Measurements from ENCODE around the gene PTPN1.

Gene PTPN1

DNA sequence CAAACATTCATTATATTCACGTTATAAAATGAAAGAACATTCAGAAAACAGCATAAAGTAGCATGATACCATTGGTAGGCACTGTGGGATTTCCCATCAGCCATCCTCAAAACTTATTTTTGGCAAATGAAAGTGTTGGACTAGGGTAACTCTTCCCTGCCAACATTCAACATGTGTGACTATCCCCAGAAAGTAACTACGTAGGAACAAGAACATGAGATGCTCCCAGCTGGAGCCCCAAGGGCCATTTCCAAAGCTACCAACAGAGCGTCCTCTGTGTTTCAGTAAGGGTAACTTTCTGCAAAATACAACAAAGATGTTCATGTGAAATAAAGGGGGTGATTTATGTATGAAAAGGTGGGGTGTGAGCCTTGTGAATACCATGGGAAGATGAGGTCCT is 28.4 kb upstream of the PTPN1 start:
- in situ Hi-C loops (cut with HindIII; ENCODE audit: low sequenced_read_pairs), result no loop called here
- TF ChIP-seq, protein P1, sequence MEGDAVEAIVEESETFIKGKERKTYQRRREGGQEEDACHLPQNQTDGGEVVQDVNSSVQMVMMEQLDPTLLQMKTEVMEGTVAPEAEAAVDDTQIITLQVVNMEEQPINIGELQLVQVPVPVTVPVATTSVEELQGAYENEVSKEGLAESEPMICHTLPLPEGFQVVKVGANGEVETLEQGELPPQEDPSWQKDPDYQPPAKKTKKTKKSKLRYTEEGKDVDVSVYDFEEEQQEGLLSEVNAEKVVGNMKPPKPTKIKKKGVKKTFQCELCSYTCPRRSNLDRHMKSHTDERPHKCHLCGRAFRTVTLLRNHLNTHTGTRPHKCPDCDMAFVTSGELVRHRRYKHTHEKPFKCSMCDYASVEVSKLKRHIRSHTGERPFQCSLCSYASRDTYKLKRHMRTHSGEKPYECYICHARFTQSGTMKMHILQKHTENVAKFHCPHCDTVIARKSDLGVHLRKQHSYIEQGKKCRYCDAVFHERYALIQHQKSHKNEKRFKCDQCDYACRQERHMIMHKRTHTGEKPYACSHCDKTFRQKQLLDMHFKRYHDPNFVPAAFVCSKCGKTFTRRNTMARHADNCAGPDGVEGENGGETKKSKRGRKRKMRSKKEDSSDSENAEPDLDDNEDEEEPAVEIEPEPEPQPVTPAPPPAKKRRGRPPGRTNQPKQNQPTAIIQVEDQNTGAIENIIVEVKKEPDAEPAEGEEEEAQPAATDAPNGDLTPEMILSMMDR (IDR thresholded peaks at IDR 0.05; ENCODE audit: low read depth, low read length), result no peak
- H3K4me3 ChIP-seq (ENCODE audit: low read depth, low read length), result no peak overlapping the region
- DNase-seq (ENCODE audit: low read depth, low spot score), result no peak

DNA sequence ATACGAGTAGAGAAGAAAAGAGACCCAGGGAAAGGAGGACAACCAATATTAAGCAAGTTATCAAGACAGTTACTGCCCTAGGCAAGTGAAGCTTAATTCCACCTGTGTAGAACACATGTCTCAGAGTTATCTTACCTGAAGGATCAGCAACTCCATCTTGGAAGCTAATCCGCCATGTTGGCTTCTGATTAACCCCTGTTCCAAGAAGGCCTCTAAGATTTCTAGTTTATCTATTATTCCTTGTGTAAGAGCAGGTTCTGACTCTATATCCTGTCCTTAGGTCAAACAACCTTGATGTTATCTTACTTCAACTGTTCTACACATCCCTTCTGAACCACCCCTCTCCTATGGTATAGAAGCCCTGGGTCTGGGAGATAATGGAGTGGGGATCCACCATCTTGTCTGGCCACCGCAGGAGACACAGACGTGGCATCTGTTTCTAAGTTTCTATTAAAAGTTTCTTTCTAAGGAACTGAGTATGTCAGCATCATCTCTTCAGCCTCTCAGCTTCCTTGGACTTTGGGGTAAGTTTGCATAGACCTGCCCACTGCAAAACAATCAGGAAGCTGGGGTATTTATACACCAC is 27.7 kb upstream of the PTPN1 start:
- DNase-seq (ENCODE audit: low read depth, low spot score), result no peak
- in situ Hi-C loops (cut with HindIII; ENCODE audit: low sequenced_read_pairs), result no loop called here
- H3K4me3 ChIP-seq (ENCODE audit: low read depth, low read length), result no peak overlapping the region
- TF ChIP-seq, protein P1 (IDR thresholded peaks at IDR 0.05; ENCODE audit: low read depth, low read length), result no peak

DNA sequence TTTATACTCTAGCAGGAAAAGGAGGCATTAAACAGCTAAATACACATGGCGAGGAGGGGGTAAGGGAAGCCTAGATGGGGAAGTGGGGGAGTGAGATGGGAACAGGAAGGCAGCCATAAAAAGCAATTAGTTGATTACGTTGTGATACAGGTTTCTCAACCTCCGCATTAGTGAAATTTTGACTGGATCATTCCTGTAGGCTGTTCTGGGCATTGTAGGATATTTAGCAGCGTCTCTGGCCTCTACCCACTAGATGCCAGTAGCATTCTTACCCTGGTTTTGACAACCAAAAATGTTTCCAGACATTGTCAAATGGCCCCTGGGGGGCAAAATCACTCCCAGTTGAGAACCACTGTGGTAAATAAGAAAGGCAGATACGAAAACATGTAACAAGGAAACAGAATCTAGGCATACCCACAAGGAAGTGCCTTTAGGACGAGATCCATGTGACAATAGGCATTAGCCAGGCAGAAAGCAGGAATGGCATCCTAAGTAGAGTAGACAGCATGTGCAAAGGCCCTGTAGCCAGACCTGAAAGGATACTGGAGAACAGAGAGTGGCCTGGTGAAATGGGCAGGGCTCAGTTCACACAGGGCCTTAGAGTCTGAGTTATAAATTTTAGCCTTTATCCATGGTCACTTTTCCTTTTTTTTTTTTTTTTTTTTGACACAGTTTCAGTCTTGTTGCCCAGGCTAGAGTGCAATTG is 25.8 kb upstream of the PTPN1 start:
- TF ChIP-seq, protein P1 (IDR thresholded peaks at IDR 0.05; ENCODE audit: low read depth, low read length), result no peak

DNA sequence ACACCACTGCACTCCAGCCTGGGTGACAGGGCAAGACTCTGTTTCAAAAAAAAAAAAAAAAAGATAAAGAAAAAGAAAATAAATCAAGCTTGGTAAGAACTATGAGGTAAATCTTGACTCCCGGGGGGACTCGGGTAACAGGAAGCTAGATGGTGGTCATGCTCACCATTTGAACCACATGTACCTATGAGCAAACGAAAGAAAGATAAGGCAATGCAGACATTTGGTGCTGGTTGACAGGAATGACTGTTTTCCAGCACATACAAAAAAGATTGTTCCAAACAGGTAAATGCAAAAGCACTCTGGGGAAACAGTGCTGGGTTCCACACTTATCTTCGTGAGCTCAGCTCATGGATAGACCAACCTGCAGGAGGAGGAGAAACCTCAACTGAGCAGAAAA is 22.8 kb upstream of the PTPN1 start:
- H3K4me3 ChIP-seq (ENCODE audit: low read depth, low read length), result no peak overlapping the region
- in situ Hi-C loops (cut with HindIII; ENCODE audit: low sequenced_read_pairs), result no loop called here
- DNase-seq (ENCODE audit: low read depth, low spot score), result no peak
- TF ChIP-seq, protein P1 (IDR thresholded peaks at IDR 0.05; ENCODE audit: low read depth, low read length), result no peak

More for the DNA sequence above, 25.8 kb upstream of the PTPN1 start:
- H3K4me3 ChIP-seq (ENCODE audit: low read depth, low read length), result no peak overlapping the region
- no peak for DNase-seq (ENCODE audit: low read depth, low spot score)
- in situ Hi-C loops (cut with HindIII; ENCODE audit: low sequenced_read_pairs), result no loop called here

DNA sequence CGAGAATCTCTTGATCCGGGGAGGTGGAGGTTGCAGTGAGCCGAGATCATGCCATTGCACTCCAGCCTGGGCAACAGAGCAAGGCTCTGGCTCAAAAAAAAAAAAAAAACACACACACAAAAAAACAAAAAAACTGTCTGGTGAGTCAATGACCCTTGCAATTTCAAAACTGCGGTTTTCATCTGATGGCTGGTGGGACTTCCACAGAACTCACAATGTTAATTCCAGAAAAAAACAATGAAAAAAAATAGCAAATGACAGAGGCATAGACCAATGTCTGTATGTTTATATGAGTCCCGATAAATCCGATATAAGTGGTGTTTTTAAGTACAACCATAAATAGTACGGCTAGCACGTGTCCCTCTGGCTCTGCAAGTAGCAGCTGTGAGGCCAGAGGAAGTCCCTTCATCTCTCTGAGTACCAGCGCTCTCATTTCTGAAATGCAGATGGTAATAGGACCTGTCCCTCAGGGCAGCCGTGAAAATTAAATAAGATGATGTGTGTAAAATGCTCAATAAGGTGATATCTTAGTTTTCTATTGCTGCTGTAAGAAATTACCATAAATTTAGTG is 21.9 kb upstream of the PTPN1 start:
- in situ Hi-C loops (cut with HindIII; ENCODE audit: low sequenced_read_pairs), result no loop called here
- no peak for DNase-seq (ENCODE audit: low read depth, low spot score)

DNA sequence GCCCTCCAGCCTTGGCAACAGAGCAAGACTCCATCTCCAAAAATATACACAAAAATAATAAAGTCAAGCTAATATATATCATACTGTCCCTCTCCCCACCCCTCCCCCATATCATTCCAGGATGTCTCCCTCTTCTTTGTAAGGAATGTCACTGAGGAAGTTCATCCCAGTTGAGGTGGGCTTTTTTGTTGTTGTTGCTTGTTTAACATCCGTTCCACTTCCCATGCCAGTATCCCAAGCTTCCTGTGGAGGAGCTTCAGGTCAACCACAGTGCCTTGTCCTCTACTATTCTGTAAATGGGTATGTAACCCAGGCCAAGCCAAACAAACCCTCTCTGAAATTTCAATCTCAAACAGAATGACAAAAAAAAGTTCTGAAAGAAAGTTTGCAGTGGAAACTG is 19.0 kb upstream of the PTPN1 start:
- in situ Hi-C loops (cut with HindIII; ENCODE audit: low sequenced_read_pairs), result no loop called here
- DNase-seq (ENCODE audit: low read depth, low spot score), result no peak
- TF ChIP-seq, protein P1 (IDR thresholded peaks at IDR 0.05; ENCODE audit: low read depth, low read length), result no peak
- H3K4me3 ChIP-seq (ENCODE audit: low read depth, low read length), result no peak overlapping the region

More for the DNA sequence above, 21.9 kb upstream of the PTPN1 start:
- TF ChIP-seq, protein P1 (IDR thresholded peaks at IDR 0.05; ENCODE audit: low read depth, low read length), result no peak
- H3K4me3 ChIP-seq (ENCODE audit: low read depth, low read length), result no peak overlapping the region

All from astrocyte of the spinal cord (primary cell).